Measurements from ENCODE around the gene NUMA1. TPM values are rescaled to one million over a fixed set of nuclear protein-coding genes. Genes with fewer than 3 reads are reported as not detected.
A peak's percentile ranks its signal among the peaks of the same experiment; 100 is the strongest.

Gene NUMA1
- total and polyA plus RNA-seq, 4 donors: 79.9 to 277 (median 164) TPM

GRCh38 chr11:72078477-72078876 is 1.9 kb downstream of the NUMA1 start:
- peak in 1 of 3 donors; percentile 19 for DNase-seq
- Histone ChIP-seq H3K4me3 (no peak overlapping the region), H3K27ac (ENCODE audit: low read depth in 1 of 2, low read length in 1 of 2) (peak overlapping the region in 1 of 2 donors; percentile 57), H3K4me1 (ENCODE audit: control insufficient read depth in 5 of 5, insufficient read depth in 5 of 5, low read length in 5 of 5) (peaks cover 0 to 21% (median 3%) of the 10 kb centered on the region in 5 donors), H3K27me3 (ENCODE audit: control insufficient read depth in 3 of 3, insufficient read depth in 3 of 3, low read length in 2 of 3) (no peaks in the 10 kb centered on the region), H3K36me3 (ENCODE audit: control insufficient read depth in 4 of 4, insufficient read depth in 4 of 4, low read length in 4 of 4) (peaks cover 0 to 2% (median 0%) of the 10 kb centered on the region in 4 donors), H3K9me3 (ENCODE audit: control insufficient read depth in 4 of 4, insufficient read depth in 3 of 4, low read length in 3 of 4) (no peaks in the 10 kb centered on the region), H3K9ac (ENCODE audit: insufficient read depth in 1 of 2, low read length in 2 of 2) (peak overlapping the region in 1 of 2 donors; percentile 61)
- no peak for TF ChIP-seq CTCF (IDR thresholded peaks at IDR 0.05; ENCODE audit: control extremely low read depth, extremely low read depth)
- 81 to 89% methylated on average over 6 of the region's 6 CpGs for WGBS, 2 donors
- ATAC-seq (ENCODE audit: insufficient read depth, low FRiP score): no peak

GRCh38 chr11:72075756-72076155 is 4.6 kb downstream of the NUMA1 start:
- Histone ChIP-seq H3K27me3 (ENCODE audit: control insufficient read depth in 3 of 3, insufficient read depth in 3 of 3, low read length in 2 of 3) (no peaks in the 10 kb centered on the region), H3K4me3 (no peak overlapping the region), H3K9ac (ENCODE audit: insufficient read depth in 1 of 2, low read length in 2 of 2) (no peak overlapping the region), H3K36me3 (ENCODE audit: control insufficient read depth in 4 of 4, insufficient read depth in 4 of 4, low read length in 4 of 4) (peaks cover 0 to 2% (median 0%) of the 10 kb centered on the region in 4 donors), H3K4me1 (ENCODE audit: control insufficient read depth in 5 of 5, insufficient read depth in 5 of 5, low read length in 5 of 5) (peaks cover 2 to 25% (median 7%) of the 10 kb centered on the region in 5 donors), H3K9me3 (ENCODE audit: control insufficient read depth in 4 of 4, insufficient read depth in 3 of 4, low read length in 3 of 4) (no peaks in the 10 kb centered on the region), H3K27ac (ENCODE audit: low read depth in 1 of 2, low read length in 1 of 2) (no peak overlapping the region)
- DNase-seq (no peak), ATAC-seq (ENCODE audit: insufficient read depth, low FRiP score) (no peak)
- no peak for TF ChIP-seq CTCF (IDR thresholded peaks at IDR 0.05; ENCODE audit: control extremely low read depth, extremely low read depth)
- WGBS, 2 donors: 84 to 92% methylated on average over 4 of the region's 4 CpGs

- DNase-seq: no peak
- Histone ChIP-seq H3K4me3 (no peak overlapping the region), H3K36me3 (ENCODE audit: control insufficient read depth in 4 of 4, insufficient read depth in 4 of 4, low read length in 4 of 4) (peaks cover 0 to 2% (median 0%) of the 10 kb centered on the region in 4 donors), H3K27me3 (ENCODE audit: control insufficient read depth in 3 of 3, insufficient read depth in 3 of 3, low read length in 2 of 3) (no peaks in the 10 kb centered on the region), H3K9me3 (ENCODE audit: control insufficient read depth in 4 of 4, insufficient read depth in 3 of 4, low read length in 3 of 4) (no peaks in the 10 kb centered on the region), H3K4me1 (ENCODE audit: control insufficient read depth in 5 of 5, insufficient read depth in 5 of 5, low read length in 5 of 5) (peaks cover 5 to 31% (median 11%) of the 10 kb centered on the region in 5 donors), H3K9ac (ENCODE audit: insufficient read depth in 1 of 2, low read length in 2 of 2) (no peak overlapping the region), H3K27ac (ENCODE audit: low read depth in 1 of 2, low read length in 1 of 2) (no peak overlapping the region)
- TF ChIP-seq CTCF (IDR thresholded peaks at IDR 0.05; ENCODE audit: control extremely low read depth, extremely low read depth): no peak
- ATAC-seq (ENCODE audit: insufficient read depth, low FRiP score): no peak
- 69 to 89% methylated on average over 1 of the region's 1 CpG for WGBS, 2 donors
Observed at GRCh38 chr11:72075109-72075508, 5.2 kb downstream of the NUMA1 start.

GRCh38 chr11:72072348-72072747 is 8.0 kb downstream of the NUMA1 start:
- peaks cover 13 to 24% (median 19%) of the 10 kb centered on the region in 5 donors for H3K4me1 ChIP-seq (ENCODE audit: control insufficient read depth in 5 of 5, insufficient read depth in 5 of 5, low read length in 5 of 5)

More at GRCh38 chr11:72072348-72072747, 8.0 kb downstream of the NUMA1 start:
- WGBS, 2 donors: 35 to 55% methylated on average over 3 of the region's 3 CpGs
- TF ChIP-seq CTCF (IDR thresholded peaks at IDR 0.05; ENCODE audit: control extremely low read depth, extremely low read depth): no peak
- ATAC-seq (ENCODE audit: insufficient read depth, low FRiP score) (no peak), DNase-seq (peak in 2 of 3 donors; percentile 35 to 58)
- Histone ChIP-seq H3K36me3 (ENCODE audit: control insufficient read depth in 4 of 4, insufficient read depth in 4 of 4, low read length in 4 of 4) (peaks cover 0 to 3% (median under 1%) of the 10 kb centered on the region in 4 donors), H3K9me3 (ENCODE audit: control insufficient read depth in 4 of 4, insufficient read depth in 3 of 4, low read length in 3 of 4) (no peaks in the 10 kb centered on the region), H3K27ac (ENCODE audit: low read depth in 1 of 2, low read length in 1 of 2) (peak overlapping the region in 1 of 2 donors; percentile 69), H3K4me3 (no peak overlapping the region), H3K27me3 (ENCODE audit: control insufficient read depth in 3 of 3, insufficient read depth in 3 of 3, low read length in 2 of 3) (no peaks in the 10 kb centered on the region), H3K9ac (ENCODE audit: insufficient read depth in 1 of 2, low read length in 2 of 2) (peak overlapping the region in 1 of 2 donors; percentile 8)
